Keratinocyte (primary cell): Measurements from ENCODE around the gene SCD5. TPM values are rescaled to one million over a fixed set of nuclear protein-coding genes. Genes with fewer than 3 reads are reported as not detected.

Experiments used
- DNase-seq: peaks from one replicate; pipeline ENCODE4 v3.0.0-alpha.2; 2011; ENCODE audit warnings: low read depth, missing footprints, low spot score
- FAIRE-seq: peaks from 2 replicates; lab custom pipeline; 2011; peaks lifted over from hg19 to GRCh38; lab: Jason Lieb, UNC
- H2AFZ ChIP-seq: 2 replicates; pipeline ENCODE4 v1.6.0; 2012; ENCODE audit warnings: low read length, control low read depth, inconsistent platforms; ENCODE audit not compliant: control insufficient read depth
- H3K27ac ChIP-seq: 2 replicates; pipeline ENCODE4 v1.5.1; 2011; ENCODE audit warnings: low read length; ENCODE audit not compliant: control insufficient read depth, insufficient read depth
- H3K27me3 ChIP-seq: 3 replicates; pipeline ENCODE4 v1.6.0; 2011; ENCODE audit warnings: low read length; ENCODE audit not compliant: control insufficient read depth, insufficient read depth; ENCODE audit errors: extremely low read depth
- H3K36me3 ChIP-seq, 2 experiments: 2 replicates in 1 of 2; 3 replicates in 1 of 2; pipeline ENCODE4 v1.5.1; 2011; ENCODE audit warnings: low read length in 2 of 2, mild to moderate bottlenecking in 1 of 2; ENCODE audit not compliant: control insufficient read depth in 2 of 2, insufficient read depth in 2 of 2; ENCODE audit errors: extremely low read depth in 1 of 2
- H3K4me1 ChIP-seq: 3 replicates; pipeline ENCODE4 v1.5.1; 2011; ENCODE audit warnings: low read length; ENCODE audit not compliant: control insufficient read depth, insufficient read depth; ENCODE audit errors: extremely low read depth
- H3K4me2 ChIP-seq: 3 replicates; pipeline ENCODE4 v1.6.0; 2011; ENCODE audit warnings: low read depth, low read length; ENCODE audit not compliant: control insufficient read depth, insufficient read depth; ENCODE audit errors: extremely low read depth
- H3K4me3 ChIP-seq, 3 experiments: fragments of 200-600 bp in 1 of 3; sonication (generic) in 1 of 3; 2 replicates in 2 of 3; 3 replicates in 1 of 3; pipeline ENCODE4 v1.5.1; 2011 to 2016; ENCODE audit warnings: low read length in 3 of 3, mild to moderate bottlenecking in 3 of 3, control low read depth in 2 of 3, inconsistent platforms in 1 of 3, low read depth in 1 of 3, mixed read lengths in 1 of 3, mixed run types in 1 of 3, moderate library complexity in 1 of 3; ENCODE audit not compliant: control insufficient read depth in 2 of 3, insufficient read depth in 2 of 3; ENCODE audit errors: extremely low read depth in 1 of 3
- H3K79me2 ChIP-seq: 2 replicates; pipeline ENCODE4 v1.6.0; 2012; ENCODE audit warnings: low read length; ENCODE audit not compliant: control insufficient read depth, insufficient read depth
- H3K9ac ChIP-seq: 3 replicates; pipeline ENCODE4 v1.6.0; 2011; ENCODE audit warnings: low read length; ENCODE audit not compliant: control insufficient read depth, insufficient read depth; ENCODE audit errors: extremely low read depth
- H3K9me1 ChIP-seq: 3 replicates; pipeline ENCODE4 v1.6.0; 2011; ENCODE audit warnings: low read length; ENCODE audit not compliant: control insufficient read depth, insufficient read depth; ENCODE audit errors: extremely low read depth
- H3K9me3 ChIP-seq: 2 replicates; pipeline ENCODE4 v1.5.1; 2012; ENCODE audit warnings: low read depth, low read length; ENCODE audit not compliant: control insufficient read depth
- H4K20me1 ChIP-seq: 3 replicates; pipeline ENCODE4 v1.6.0; 2011; ENCODE audit warnings: low read length; ENCODE audit not compliant: control insufficient read depth, insufficient read depth; ENCODE audit errors: extremely low read depth
- EZH2 ChIP-seq: IDR thresholded peaks from one replicate; pipeline ENCODE4 v1.6.1; 2012; ENCODE audit warnings: inconsistent platforms, mild to moderate bottlenecking, low read length, moderate library complexity
- dilution Hi-C: fragments of 300-500 bp; cut with MboI; formaldehyde crosslinking; loops from one replicate; pipeline ENCODE4 v1.7.0; 2020; ENCODE audit warnings: low sequenced_read_pairs; ENCODE audit not compliant: extremely low pct_ligation_motif_present
- polyA plus RNA-seq, 5 experiments: library from polyadenylated mRNA; depleted of rRNA in 3 of 5; stranded (reverse) in 3 of 5; stranded (forward) in 1 of 5; unstranded in 1 of 5; fragments of >200 nt; gene quantifications; 1 replicate in 1 of 5; 2 replicates in 3 of 5; 3 replicates in 1 of 5; pipeline versions ENCODE4 v1.2.1 to v1.2.3, GENCODE V29; 2011 to 2012; ENCODE audit warnings: missing spikeins in 2 of 5, low read depth in 1 of 5, low replicate concordance in 1 of 5
- TF ChIP-seq, protein P1 (sequence below), 3 experiments: IDR thresholded peaks in 1 of 3; conservative IDR thresholded peaks in 1 of 3; optimal IDR thresholded peaks in 1 of 3; 2 replicates in 2 of 3; 3 replicates in 1 of 3; pipeline versions ENCODE3 to v1.5.1; 2011; ENCODE audit warnings: low read length in 3 of 3, mild to moderate bottlenecking in 3 of 3, moderate library complexity in 2 of 3, control low read depth in 1 of 3, inconsistent platforms in 1 of 3; ENCODE audit not compliant: insufficient read depth in 2 of 3; ENCODE audit errors: extremely low read depth in 1 of 3

Gene SCD5
- polyA plus RNA-seq, 1 donor (not counting 4 experiments of a cell fraction or from before 2014, with no cell fraction given), result 39.4 TPM

DNA sequence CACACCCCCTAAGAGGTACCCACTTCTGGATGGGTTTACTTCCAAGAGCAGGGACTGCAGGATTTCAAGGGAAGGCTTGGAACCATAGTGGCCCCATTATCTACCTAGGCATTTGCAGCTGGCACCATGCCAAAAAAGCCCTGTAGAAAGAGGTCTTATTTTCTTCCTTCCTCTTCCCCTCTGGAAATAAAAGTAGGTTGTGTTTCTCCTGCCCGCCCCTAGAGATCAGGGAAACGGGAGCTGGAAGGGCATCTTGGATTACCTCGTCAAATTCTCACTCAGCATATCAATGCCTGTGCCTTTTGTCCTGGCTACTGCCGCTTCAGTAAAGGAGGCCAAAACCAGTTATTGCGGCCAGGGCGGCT lies 1.6 kb downstream of the SCD5 start:
- Histone ChIP-seq H2AFZ (no peak overlapping the region), H3K36me3 (peaks cover 0 to 5% of the 10 kb centered on the region in 2 experiments), H3K4me3 (peak overlapping the region; percentile 67 to 89 (median 72)), H3K9me1 (no peaks in the 10 kb centered on the region), H3K27me3 (no peaks in the 10 kb centered on the region), H3K4me1 (peaks cover 20% of the 10 kb centered on the region), H3K9me3 (no peaks in the 10 kb centered on the region), H3K27ac (peak overlapping the region; percentile 50), H3K79me2 (peaks cover 49% of the 10 kb centered on the region), H4K20me1 (no peaks in the 10 kb centered on the region), H3K4me2 (peak overlapping the region; percentile 90), H3K9ac (peak overlapping the region; percentile 80)
- FAIRE-seq (no peak), DNase-seq (no peak)
- dilution Hi-C loops, result no loop called here
- no peak for TF ChIP-seq EZH2
- TF ChIP-seq, protein P1, sequence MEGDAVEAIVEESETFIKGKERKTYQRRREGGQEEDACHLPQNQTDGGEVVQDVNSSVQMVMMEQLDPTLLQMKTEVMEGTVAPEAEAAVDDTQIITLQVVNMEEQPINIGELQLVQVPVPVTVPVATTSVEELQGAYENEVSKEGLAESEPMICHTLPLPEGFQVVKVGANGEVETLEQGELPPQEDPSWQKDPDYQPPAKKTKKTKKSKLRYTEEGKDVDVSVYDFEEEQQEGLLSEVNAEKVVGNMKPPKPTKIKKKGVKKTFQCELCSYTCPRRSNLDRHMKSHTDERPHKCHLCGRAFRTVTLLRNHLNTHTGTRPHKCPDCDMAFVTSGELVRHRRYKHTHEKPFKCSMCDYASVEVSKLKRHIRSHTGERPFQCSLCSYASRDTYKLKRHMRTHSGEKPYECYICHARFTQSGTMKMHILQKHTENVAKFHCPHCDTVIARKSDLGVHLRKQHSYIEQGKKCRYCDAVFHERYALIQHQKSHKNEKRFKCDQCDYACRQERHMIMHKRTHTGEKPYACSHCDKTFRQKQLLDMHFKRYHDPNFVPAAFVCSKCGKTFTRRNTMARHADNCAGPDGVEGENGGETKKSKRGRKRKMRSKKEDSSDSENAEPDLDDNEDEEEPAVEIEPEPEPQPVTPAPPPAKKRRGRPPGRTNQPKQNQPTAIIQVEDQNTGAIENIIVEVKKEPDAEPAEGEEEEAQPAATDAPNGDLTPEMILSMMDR (optimal IDR thresholded peaks at IDR 0.05 in 1 of 3, IDR thresholded peaks at IDR 0.05 in 1 of 3, conservative IDR thresholded peaks at IDR 0.05 in 1 of 3; ENCODE audit: extremely low read depth in 1 of 3, insufficient read depth in 2 of 3, low read length in 3 of 3), result no peak

DNA sequence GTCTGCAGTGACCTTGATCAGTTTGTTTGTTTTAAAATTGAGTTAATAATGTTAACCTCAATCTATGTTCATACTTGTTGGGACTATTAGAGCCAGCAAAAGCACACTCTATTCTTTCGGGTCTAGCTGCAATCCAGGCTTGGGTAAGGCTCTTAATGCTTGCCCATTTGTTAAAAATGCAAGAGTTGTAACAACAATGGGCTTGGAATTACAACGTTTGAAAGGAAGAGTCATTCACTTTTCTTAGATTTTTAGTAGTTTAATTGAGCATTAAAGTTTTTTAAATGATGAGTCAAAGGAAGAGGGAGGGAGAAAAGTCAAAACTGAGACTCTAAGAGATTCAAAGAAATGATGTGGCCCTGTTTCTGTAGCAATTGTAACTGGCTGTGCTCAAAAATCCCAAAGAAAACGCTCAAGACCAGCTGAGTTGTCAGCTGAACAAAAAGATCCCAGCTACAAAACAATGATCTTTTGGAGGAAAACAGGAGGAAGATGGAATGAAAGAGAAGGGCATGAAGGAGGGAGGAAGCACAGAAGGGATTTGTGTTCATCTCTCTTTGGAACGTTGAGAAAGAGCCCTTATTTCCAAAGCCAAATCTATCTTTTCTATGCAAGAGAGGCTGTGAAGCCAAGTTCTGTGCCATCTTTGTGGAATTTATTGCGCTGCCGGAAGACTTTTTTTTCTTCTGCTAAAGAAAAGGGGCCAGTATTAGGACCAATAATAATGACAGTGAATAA lies 5.5 kb downstream of the SCD5 start:
- H3K4me3 ChIP-seq, result no peak overlapping the region
- H3K9ac ChIP-seq, result no peak overlapping the region
- FAIRE-seq, result peak; percentile 79
- peaks cover 12% of the 10 kb centered on the region for H3K4me1 ChIP-seq
- TF ChIP-seq, protein P1 (optimal IDR thresholded peaks at IDR 0.05 in 1 of 3, IDR thresholded peaks at IDR 0.05 in 1 of 3, conservative IDR thresholded peaks at IDR 0.05 in 1 of 3; ENCODE audit: extremely low read depth in 1 of 3, insufficient read depth in 2 of 3, low read length in 3 of 3), result no peak
- no peak for TF ChIP-seq EZH2
- H3K9me1 ChIP-seq, result no peaks in the 10 kb centered on the region
- H2AFZ ChIP-seq, result no peak overlapping the region
- H3K4me2 ChIP-seq, result no peak overlapping the region
- peaks cover 9% of the 10 kb centered on the region for H3K9me3 ChIP-seq
- peaks cover 74% of the 10 kb centered on the region for H3K79me2 ChIP-seq
- no peak for DNase-seq
- dilution Hi-C loops, result no loop called here
- H3K27me3 ChIP-seq, result no peaks in the 10 kb centered on the region
- H3K27ac ChIP-seq, result no peak overlapping the region
- no peaks in the 10 kb centered on the region for H4K20me1 ChIP-seq
- H3K36me3 ChIP-seq, result peaks cover 4 to 7% of the 10 kb centered on the region in 2 experiments
